H1 (cell line): ENCODE data around the gene ZSWIM6. TPM values are rescaled to one million over a fixed set of nuclear protein-coding genes. Genes with fewer than 3 reads are reported as not detected.

Experiments used
- EZH2 ChIP-seq: fragments of 200-600 bp; sonication (generic); IDR thresholded peaks from 2 replicates; pipeline ENCODE4 v1.7.1; 2012; ENCODE audit warnings: low read depth, mild to moderate bottlenecking, moderate library complexity, low read length, inconsistent platforms; ENCODE audit not compliant: severe bottlenecking
- RFX5 ChIP-seq: IDR thresholded peaks from 2 replicates; pipeline ENCODE4 v1.6.1; 2011; ENCODE audit warnings: low read depth, low read length, improper control_type of control experiment, borderline replicate concordance
- TAF1 ChIP-seq: IDR thresholded peaks from 2 replicates; pipeline ENCODE4 v1.6.1; 2011; ENCODE audit warnings: mild to moderate bottlenecking, low read depth, low read length
- polyA plus RNA-seq, 7 experiments: library from polyadenylated mRNA; depleted of rRNA in 3 of 7; stranded (reverse) in 5 of 7; unstranded in 2 of 7; fragments of >200 nt in 5 of 7; fragments of 200-250 nt in 2 of 7; gene quantifications; 1 replicate in 5 of 7; 2 replicates in 1 of 7; 4 replicates in 1 of 7; pipeline versions ENCODE4 v1.2.1 to v1.2.3, GENCODE V29; 2011 to 2013; ENCODE audit warnings: missing spikeins in 2 of 7, mixed read lengths in 2 of 7
- total RNA-seq: library from RNA; stranded (reverse); fragmentation: NEBNext Ultra II Directional; extraction: Animal tissue kit (Norgen Biotek cat#: 25700); gene quantifications from 2 replicates; pipeline ENCODE4 v1.2.1, GENCODE V29; 2021

The ZSWIM6 gene
- total and polyA plus RNA-seq, 2 of the 8 experiments (the other 6 are each of a cell fraction or from before 2014, with no cell fraction given) = 7.9 to 12.4 TPM

- no peak for TF ChIP-seq TAF1
- no peak for TF ChIP-seq RFX5
- no peak for TF ChIP-seq EZH2
These were observed 250.3 kb downstream of the ZSWIM6 start (continued) for GRCh38 chr5:61582205-61582820.
